Nephron (organoid): ENCODE measurements around the gene SLC7A10.

Source experiments
- H3K27ac Mint-ChIP-seq, 3 experiments: 2 replicates each; pipeline ENCODE4 v1.8.0; 2020; ENCODE audit warnings: mixed read lengths in 3 of 3, mild to moderate bottlenecking in 2 of 3, moderate library complexity in 1 of 3
- H3K27me3 Mint-ChIP-seq: 2 replicates; pipeline ENCODE4 v1.8.0; 2021; ENCODE audit warnings: low read depth, mild to moderate bottlenecking, moderate library complexity, mixed read lengths
- H3K36me3 Mint-ChIP-seq: 2 replicates; pipeline ENCODE4 v1.8.0; 2020; ENCODE audit warnings: low read depth, mixed read lengths
- H3K4me1 Mint-ChIP-seq: 2 replicates; pipeline ENCODE4 v1.8.0; 2020; ENCODE audit warnings: mixed read lengths
- H3K4me3 Mint-ChIP-seq, 3 experiments: 2 replicates each; pipeline ENCODE4 v1.8.0; 2020; ENCODE audit warnings: mild to moderate bottlenecking in 3 of 3, mixed read lengths in 3 of 3, moderate library complexity in 2 of 3
- H3K9me3 Mint-ChIP-seq: 2 replicates; pipeline ENCODE4 v1.8.0; 2020; ENCODE audit warnings: mixed read lengths
- CTCF ChIP-seq, 3 experiments: fragments of 200-600 bp; sonication (generic); IDR thresholded peaks; one replicate each; pipeline ENCODE4 v1.5.0; 2021; ENCODE audit warnings: antibody characterized with exemption in 3 of 3; ENCODE audit not compliant: unreplicated experiment in 3 of 3

Gene SLC7A10

GRCh38 chr19:33239223-33239975 is 13.7 kb upstream of the SLC7A10 start:
- Mint-ChIP-seq H3K27me3 (peaks cover 16% of the 10 kb centered on the region), H3K36me3 (no peaks in the 10 kb centered on the region), H3K4me3 (no peak overlapping the region), H3K9me3 (no peaks in the 10 kb centered on the region), H3K4me1 (no peaks in the 10 kb centered on the region), H3K27ac (no peak overlapping the region)
- no peak for TF ChIP-seq CTCF (IDR thresholded peaks at IDR 0.05; ENCODE audit: unreplicated experiment in 3 of 3)

GRCh38 chr19:33238481-33239149 is 13.0 kb upstream of the SLC7A10 start:
- Mint-ChIP-seq H3K4me3 (no peak overlapping the region), H3K27me3 (peaks cover 16% of the 10 kb centered on the region), H3K36me3 (no peaks in the 10 kb centered on the region), H3K4me1 (no peaks in the 10 kb centered on the region), H3K9me3 (no peaks in the 10 kb centered on the region), H3K27ac (no peak overlapping the region)
- TF ChIP-seq CTCF (IDR thresholded peaks at IDR 0.05; ENCODE audit: unreplicated experiment in 3 of 3), result no peak

- no peak for TF ChIP-seq CTCF (IDR thresholded peaks at IDR 0.05; ENCODE audit: unreplicated experiment in 3 of 3)
- Mint-ChIP-seq H3K4me3 (no peak overlapping the region), H3K36me3 (no peaks in the 10 kb centered on the region), H3K27ac (no peak overlapping the region), H3K9me3 (no peaks in the 10 kb centered on the region), H3K4me1 (no peaks in the 10 kb centered on the region), H3K27me3 (peaks cover 13% of the 10 kb centered on the region)
Observed at GRCh38 chr19:33236696-33237390, 11.2 kb upstream of the SLC7A10 start.

- H3K4me3 Mint-ChIP-seq, result no peak overlapping the region
- no peak overlapping the region for H3K27ac Mint-ChIP-seq
- peaks cover 22% of the 10 kb centered on the region for H3K27me3 Mint-ChIP-seq
- H3K9me3 Mint-ChIP-seq, result no peaks in the 10 kb centered on the region
- no peaks in the 10 kb centered on the region for H3K4me1 Mint-ChIP-seq
- no peaks in the 10 kb centered on the region for H3K36me3 Mint-ChIP-seq
- TF ChIP-seq CTCF (IDR thresholded peaks at IDR 0.05; ENCODE audit: unreplicated experiment in 3 of 3), result no peak
Observed at GRCh38 chr19:33235996-33236350, 10.3 kb upstream of the SLC7A10 start.

- Mint-ChIP-seq H3K9me3 (peaks cover 4% of the 10 kb centered on the region), H3K27ac (no peak overlapping the region), H3K27me3 (peaks cover 27% of the 10 kb centered on the region), H3K4me3 (no peak overlapping the region), H3K36me3 (peaks cover 4% of the 10 kb centered on the region), H3K4me1 (no peaks in the 10 kb centered on the region)
- TF ChIP-seq CTCF (IDR thresholded peaks at IDR 0.05; ENCODE audit: unreplicated experiment in 3 of 3), result peak; percentile 60 to 74 (median 65)
Observed at GRCh38 chr19:33235269-33235995, 9.8 kb upstream of the SLC7A10 start.
